ENCODE data around the gene MRPL1.

DNA sequence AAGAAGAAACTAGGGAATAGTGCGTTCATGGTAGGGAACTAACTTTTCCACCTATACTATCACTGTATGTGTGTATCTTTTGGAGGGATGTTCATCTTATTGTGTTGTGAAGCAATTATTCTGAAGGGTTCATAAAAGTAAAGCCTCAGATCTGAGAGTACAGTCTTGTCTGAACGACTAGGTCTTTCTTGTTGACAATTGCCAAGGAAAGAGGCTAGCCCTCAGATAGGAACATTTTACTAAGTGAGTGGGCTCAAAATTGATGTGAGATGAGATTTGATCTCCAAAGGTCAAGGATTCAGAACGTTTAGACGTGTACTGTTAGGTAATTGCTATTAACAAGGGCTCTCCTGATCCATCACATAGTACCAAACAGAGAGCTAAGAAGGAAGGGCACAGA lies 28.2 kb upstream of the MRPL1 start:
- TF ChIP-seq EP300 (IDR thresholded peaks at IDR 0.05) = no peak
- TF ChIP-seq, protein P1, sequence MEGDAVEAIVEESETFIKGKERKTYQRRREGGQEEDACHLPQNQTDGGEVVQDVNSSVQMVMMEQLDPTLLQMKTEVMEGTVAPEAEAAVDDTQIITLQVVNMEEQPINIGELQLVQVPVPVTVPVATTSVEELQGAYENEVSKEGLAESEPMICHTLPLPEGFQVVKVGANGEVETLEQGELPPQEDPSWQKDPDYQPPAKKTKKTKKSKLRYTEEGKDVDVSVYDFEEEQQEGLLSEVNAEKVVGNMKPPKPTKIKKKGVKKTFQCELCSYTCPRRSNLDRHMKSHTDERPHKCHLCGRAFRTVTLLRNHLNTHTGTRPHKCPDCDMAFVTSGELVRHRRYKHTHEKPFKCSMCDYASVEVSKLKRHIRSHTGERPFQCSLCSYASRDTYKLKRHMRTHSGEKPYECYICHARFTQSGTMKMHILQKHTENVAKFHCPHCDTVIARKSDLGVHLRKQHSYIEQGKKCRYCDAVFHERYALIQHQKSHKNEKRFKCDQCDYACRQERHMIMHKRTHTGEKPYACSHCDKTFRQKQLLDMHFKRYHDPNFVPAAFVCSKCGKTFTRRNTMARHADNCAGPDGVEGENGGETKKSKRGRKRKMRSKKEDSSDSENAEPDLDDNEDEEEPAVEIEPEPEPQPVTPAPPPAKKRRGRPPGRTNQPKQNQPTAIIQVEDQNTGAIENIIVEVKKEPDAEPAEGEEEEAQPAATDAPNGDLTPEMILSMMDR (IDR thresholded peaks at IDR 0.05) = no peak
- no peak for TF ChIP-seq ESRRA (IDR thresholded peaks at IDR 0.05; ENCODE audit: borderline replicate concordance, low read length)
- TF ChIP-seq, protein P2, sequence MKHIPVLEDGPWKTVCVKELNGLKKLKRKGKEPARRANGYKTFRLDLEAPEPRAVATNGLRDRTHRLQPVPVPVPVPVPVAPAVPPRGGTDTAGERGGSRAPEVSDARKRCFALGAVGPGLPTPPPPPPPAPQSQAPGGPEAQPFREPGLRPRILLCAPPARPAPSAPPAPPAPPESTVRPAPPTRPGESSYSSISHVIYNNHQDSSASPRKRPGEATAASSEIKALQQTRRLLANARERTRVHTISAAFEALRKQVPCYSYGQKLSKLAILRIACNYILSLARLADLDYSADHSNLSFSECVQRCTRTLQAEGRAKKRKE (CRISPR knock-in tag; IDR thresholded peaks at IDR 0.05; ENCODE audit: low read depth) = no peak
- TF ChIP-seq, protein P3, sequence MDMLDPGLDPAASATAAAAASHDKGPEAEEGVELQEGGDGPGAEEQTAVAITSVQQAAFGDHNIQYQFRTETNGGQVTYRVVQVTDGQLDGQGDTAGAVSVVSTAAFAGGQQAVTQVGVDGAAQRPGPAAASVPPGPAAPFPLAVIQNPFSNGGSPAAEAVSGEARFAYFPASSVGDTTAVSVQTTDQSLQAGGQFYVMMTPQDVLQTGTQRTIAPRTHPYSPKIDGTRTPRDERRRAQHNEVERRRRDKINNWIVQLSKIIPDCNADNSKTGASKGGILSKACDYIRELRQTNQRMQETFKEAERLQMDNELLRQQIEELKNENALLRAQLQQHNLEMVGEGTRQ (IDR thresholded peaks at IDR 0.05) = no peak
- TF ChIP-seq RCOR1 (IDR thresholded peaks at IDR 0.05; ENCODE audit: low read depth, low read length) = no peak
- TF ChIP-seq, protein P4, sequence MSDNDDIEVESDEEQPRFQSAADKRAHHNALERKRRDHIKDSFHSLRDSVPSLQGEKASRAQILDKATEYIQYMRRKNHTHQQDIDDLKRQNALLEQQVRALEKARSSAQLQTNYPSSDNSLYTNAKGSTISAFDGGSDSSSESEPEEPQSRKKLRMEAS (IDR thresholded peaks at IDR 0.05) = no peak
- no peak for TF ChIP-seq SMC3 (IDR thresholded peaks at IDR 0.05)
- TF ChIP-seq RAD21 (conservative IDR thresholded peaks at IDR 0.05 in 1 of 2, IDR thresholded peaks at IDR 0.05 in 1 of 2) = no peak
- no peak for TF ChIP-seq POLR2A (IDR thresholded peaks at IDR 0.05; ENCODE audit: low read length)

Measured in A549 (cell line).